NCI-H128 (cell line): ENCODE results near the gene PRELID1.
"Not testable (repeated sequence)": the region's sequence is repeated elsewhere in the genome, so short reads cannot be mapped to it uniquely, and the experiment has no call there.

Source experiments
- DNase-seq: peaks from one replicate; lab custom pipeline; 2025; ENCODE audit not compliant: unreplicated experiment; lab: John Stamatoyannopoulos, UW

PRELID1 gene

GRCh38 chr5:177334781-177335700 lies 31.4 kb downstream of the PRELID1 start:
- DNase-seq = no peak

GRCh38 chr5:177335701-177336065 lies 32.1 kb downstream of the PRELID1 start:
- no peak for DNase-seq

DNA sequence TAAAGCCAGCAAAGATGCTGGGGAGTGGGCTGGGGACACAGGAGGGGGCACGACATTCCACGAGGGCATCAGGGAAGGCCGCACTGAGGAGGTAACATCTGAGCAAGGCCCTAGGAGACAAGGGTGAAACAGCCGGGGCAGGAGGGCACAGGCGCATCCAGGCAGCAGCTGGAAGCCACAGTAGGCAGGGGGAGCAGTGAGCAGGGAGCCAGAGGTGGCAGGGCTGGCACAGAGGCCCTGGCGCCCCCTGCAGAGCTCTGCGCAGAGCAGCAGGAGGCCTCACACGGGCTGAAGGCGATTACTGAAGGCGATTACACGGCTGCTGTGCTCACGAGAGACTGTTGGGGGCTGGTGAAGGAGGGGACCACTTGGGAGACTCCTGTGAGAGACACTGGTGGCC lies 32.5 kb downstream of the PRELID1 start:
- DNase-seq = no peak

DNA sequence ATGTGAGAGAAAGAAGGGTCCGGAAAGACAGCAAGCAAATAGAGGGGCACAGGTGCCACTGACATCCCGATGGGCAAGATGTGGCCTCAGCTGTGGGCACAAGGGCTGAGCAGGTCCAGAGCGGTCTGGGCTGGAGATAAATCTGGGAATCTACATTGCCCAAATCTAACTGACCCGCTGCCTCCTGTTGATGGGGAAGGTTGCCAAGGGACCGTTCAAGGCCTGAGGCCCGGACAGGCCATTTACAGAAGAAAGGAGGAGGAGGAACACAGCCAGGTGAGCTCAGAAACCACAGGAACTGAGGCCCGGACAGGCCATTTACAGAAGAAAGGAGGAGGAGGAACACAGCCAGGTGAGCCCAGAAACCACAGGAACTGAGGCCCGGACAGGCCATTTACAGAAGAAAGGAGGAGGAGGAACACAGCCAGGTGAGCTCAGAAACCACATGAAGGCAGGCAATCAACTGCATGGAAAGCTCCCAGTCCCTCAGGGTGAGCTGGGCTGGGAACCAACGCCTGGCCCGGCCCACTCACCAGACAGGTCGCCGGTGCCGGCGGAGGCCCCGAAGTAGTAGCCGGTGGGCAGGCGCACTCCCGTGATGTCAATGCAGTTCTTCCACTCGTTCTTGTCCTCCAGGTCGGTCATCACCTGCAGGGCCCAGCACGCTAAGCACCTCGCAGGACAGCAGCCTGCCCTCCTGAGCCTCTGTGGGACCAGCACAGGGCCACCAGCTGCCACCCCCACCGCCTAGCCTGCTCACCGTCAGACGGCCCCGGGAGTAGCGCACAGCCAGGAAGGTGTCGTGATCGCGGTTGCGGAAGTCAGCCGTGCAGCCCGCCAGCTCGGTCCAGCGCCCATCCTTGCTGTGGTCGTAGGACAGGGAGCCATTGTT lies 33.2 kb downstream of the PRELID1 start:
- no peak for DNase-seq

GRCh38 chr5:177338251-177339106 lies 34.9 kb downstream of the PRELID1 start:
- DNase-seq = no peak

- DNase-seq = no peak
Measured at GRCh38 chr5:177339107-177339638, 35.6 kb downstream of the PRELID1 start.

DNA sequence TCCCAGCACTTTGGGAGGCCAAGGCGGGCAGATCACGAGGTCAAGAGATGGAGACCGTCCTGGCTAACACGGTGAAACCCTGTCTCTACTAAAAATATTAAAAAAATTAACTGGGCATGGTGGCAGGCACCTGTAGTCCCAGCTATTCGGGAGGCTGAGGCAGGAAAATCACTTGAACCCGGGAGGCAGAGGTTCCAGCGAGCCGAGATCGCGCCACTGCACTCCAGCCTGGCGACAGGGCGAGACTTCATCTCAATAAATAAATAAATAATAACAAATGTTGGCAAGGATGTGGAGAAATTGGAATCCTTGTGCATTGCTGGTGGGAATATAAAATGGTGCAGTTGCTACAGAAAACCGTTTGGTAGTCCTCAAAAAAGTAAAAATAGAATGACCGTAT lies 39.4 kb downstream of the PRELID1 start:
- DNase-seq = not testable (repeated sequence)

GRCh38 chr5:177343777-177344176 lies 40.2 kb downstream of the PRELID1 start:
- no peak for DNase-seq

DNA sequence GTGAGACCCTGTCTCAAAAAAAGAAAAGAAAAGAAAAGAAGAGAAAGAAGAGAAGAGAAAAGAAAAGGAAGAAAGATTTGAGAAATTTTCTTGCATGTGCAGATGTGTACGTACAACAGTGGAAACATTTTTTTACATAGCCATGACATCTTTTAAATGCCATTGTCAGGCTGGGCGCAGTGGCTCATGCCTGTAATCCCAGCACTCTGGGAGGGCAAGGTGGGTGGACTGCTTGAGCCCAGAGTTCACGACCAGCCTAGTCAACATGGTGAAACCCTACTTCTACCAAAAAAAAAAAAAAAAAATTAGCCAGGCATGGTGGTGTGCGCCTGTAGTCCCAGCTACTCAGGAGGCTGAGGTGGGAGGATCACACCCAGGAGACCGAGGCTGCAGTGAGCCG lies 41.3 kb downstream of the PRELID1 start:
- no peak for DNase-seq

DNA sequence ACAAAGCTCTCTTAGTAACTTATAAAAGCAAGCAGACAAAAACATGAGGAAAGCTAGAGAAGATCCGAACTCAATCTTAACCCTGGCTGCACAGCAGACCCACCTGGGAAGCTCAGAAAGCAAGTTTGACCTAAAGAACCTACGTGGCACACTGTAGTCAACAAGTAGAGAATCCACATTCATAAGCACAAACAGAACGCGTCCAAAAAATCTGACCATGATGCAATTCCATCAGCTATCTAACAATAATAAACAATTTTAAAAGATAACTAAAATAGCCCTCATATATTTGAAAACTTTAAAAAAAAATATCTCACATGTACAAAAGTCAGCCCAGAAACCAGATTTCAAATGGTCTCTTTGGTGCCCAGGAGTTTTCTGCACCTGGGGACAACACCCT lies 43.2 kb downstream of the PRELID1 start:
- no peak for DNase-seq

GRCh38 chr5:177347699-177348098 lies 44.1 kb downstream of the PRELID1 start:
- DNase-seq = no peak

- DNase-seq = no peak
Measured at GRCh38 chr5:177349362-177349647, 45.7 kb downstream of the PRELID1 start.

- DNase-seq = no peak
Measured at GRCh38 chr5:177349762-177350161, 46.2 kb downstream of the PRELID1 start.

GRCh38 chr5:177350776-177351391 lies 47.3 kb downstream of the PRELID1 start:
- no peak for DNase-seq

DNA sequence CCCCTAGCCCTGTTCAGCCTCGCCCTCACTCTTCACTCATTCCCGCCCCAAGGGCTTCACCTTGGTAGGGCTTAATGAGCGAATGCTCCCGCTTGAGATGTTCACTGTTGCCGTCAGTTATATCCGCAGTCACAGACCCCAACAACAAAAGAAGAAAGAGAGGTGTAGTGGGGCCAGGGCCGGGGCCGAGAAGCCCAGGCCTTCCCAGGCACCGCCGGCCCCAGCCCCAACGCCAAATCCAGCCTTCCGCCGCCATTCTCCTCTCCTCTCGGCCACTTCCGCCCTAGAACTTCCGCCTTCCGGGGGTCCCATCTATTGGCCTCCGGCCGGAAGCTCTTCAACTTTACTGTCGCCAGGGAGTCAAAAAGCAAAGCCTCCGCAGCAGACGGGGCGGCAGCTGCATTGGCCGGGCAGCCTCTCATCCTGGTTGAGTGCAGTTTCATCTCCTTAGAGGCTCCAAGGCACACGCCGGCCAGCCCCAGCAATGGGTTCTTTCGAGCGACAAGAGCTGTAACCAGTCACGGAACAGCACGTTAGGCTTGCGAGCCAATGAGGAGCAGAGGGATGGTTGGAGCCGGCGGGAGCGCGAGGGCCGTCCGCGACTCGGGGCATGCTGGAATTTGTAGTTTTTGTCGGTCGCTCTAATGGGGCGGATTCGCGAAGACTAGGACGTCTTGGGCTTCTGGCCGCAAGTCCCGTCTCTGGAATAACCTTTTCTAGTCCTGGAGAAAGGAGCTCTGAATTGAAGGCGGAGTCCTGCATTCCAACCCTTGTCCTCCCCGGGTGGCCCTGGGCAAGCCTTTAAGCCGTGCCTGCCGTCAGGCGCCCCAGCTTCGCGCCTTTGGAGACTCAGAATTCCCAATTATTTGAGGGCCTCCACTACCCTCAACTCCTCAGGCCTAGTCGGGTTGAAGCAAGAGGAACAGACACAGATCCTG lies 48.1 kb downstream of the PRELID1 start, which contains the start of gene LMAN2:
LMAN2 (minus strand) TSS at position 277 of the 938 bp plus-strand sequence; CDS start at position 256, 21 bp downstream.
- peak; percentile 75 for DNase-seq

- no peak for DNase-seq
Measured at GRCh38 chr5:177353093-177353492, 49.5 kb downstream of the PRELID1 start.

DNA sequence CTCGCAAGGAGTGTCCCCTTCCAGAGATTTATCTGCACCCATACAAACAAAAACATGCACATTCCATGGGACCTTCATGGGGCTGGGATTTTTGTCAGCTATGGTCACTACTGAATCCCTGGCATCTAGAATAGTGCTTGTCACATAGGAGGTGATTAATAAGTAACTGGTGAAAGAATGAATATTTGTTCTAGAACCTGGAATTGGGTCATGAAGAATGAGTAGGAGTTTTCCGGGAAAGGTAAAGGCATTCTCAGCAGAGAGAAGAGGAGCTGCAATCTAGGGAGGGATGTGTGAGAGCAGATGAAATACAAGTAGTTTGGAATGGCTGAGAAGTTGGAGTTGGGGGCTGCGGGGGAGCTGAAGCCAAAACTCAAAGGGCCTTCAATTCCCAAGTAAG lies 50.7 kb downstream of the PRELID1 start:
- no peak for DNase-seq

- DNase-seq = no peak
Measured at GRCh38 chr5:177354711-177355110, 51.1 kb downstream of the PRELID1 start.

DNA sequence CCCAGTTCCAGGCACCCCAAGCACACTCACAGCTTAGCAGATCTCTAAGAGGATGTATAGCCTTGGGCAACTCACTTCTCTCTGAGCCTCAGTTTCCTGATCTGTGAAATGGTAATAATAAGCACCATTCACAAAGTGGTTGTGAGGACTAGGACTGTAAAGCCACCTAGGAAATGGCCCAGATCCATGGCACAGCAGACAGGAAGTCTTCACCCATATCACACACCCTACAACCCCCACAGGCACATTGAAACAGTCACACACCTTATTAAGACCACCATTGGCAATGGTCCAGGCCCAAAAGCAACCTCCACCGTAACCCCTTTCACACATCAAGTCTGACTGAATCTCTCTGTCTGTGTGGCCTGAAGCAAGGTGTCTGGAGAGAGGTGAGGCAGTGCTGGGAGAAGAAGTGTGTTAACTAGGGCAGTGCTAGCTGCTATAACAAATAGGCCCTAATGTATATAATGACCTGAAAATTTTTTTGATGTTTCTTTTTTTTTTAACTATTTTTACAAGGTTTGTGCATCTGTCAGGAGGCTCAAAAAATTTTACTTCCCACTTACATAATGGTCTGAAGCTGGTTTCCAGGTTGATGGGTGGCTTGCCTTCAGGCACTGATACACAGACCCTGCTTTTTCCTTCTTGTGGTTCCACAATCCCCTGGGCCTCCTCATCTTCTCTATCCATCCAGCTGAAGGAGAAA lies 51.7 kb downstream of the PRELID1 start:
- no peak for DNase-seq
